Measurements from ENCODE around the gene SPATA13.

GRCh38 chr13:24145674-24146073 lies 14.8 kb upstream of the SPATA13 start:
- TF ChIP-seq CTCF (IDR thresholded peaks at IDR 0.05) (no peak), POLR2A (IDR thresholded peaks at IDR 0.05) (no peak)
